SK-N-MC (cell line): ENCODE results near the gene PDE1A.

Experiments used
- DNase-seq: peaks from one replicate; pipeline ENCODE4 v3.0.0-alpha.2; 2011; ENCODE audit warnings: low read depth, low spot score
- H3K27ac ChIP-seq: fragments of 200-600 bp; sonication (generic); 2 replicates; pipeline ENCODE4 v1.5.1; 2016; ENCODE audit warnings: mixed run types
- H3K36me3 ChIP-seq: fragments of 200-600 bp; sonication (generic); 2 replicates; pipeline ENCODE4 v1.6.1; 2017; ENCODE audit warnings: antibody characterized with exemption, low read length, mixed read lengths; ENCODE audit not compliant: insufficient read depth
- H3K4me3 ChIP-seq: fragments of 200-600 bp; sonication (generic); 2 replicates; pipeline ENCODE4 v1.5.1; 2016
- H3K9ac ChIP-seq: fragments of 200-600 bp; sonication (generic); 2 replicates; pipeline ENCODE4 v1.8.0; 2017; ENCODE audit warnings: mixed run types, mixed read lengths; ENCODE audit not compliant: insufficient read length
- H3K9me3 ChIP-seq: fragments of 200-600 bp; sonication (generic); 2 replicates; pipeline ENCODE4 v1.6.1; 2017; ENCODE audit warnings: low read depth, mild to moderate bottlenecking, antibody characterized with exemption, low read length, moderate library complexity, mixed read lengths
- EZH2 ChIP-seq: fragments of 200-600 bp; sonication (generic); IDR thresholded peaks from one replicate; pipeline ENCODE4 v1.6.1; 2017; ENCODE audit warnings: antibody characterized with exemption
- FOXP2 ChIP-seq: optimal IDR thresholded peaks from 2 replicates; pipeline ENCODE3; 2011; ENCODE audit warnings: mild to moderate bottlenecking, moderate library complexity; ENCODE audit not compliant: insufficient read depth; ENCODE audit errors: extremely low read length, control extremely low read depth
- POLR2AphosphoS5 ChIP-seq: IDR thresholded peaks from 2 replicates; pipeline ENCODE4 v1.6.1; 2012; ENCODE audit warnings: mild to moderate bottlenecking, low read depth, low read length, borderline replicate concordance

Gene PDE1A

DNA sequence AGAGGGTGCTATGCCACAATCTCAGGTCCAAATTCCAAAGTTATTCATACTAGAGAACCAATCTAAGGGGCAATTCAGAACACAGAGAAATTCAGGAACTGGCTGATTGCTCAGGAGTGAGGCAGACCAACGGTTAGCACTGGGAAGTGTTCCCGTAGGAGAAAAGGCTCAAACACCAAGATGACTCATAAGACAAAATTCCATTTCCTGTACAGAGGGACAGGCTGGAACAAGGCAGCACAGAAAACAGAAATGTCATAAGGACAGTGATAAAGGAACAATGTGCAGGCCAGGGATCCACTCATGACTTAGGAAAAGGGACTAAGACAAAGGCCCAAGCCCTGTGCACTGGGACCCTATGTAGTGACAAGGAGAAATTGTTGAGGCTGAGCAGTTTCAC is 54.2 kb downstream of the PDE1A start:
- no peaks in the 10 kb centered on the region for H3K9me3 ChIP-seq

DNA sequence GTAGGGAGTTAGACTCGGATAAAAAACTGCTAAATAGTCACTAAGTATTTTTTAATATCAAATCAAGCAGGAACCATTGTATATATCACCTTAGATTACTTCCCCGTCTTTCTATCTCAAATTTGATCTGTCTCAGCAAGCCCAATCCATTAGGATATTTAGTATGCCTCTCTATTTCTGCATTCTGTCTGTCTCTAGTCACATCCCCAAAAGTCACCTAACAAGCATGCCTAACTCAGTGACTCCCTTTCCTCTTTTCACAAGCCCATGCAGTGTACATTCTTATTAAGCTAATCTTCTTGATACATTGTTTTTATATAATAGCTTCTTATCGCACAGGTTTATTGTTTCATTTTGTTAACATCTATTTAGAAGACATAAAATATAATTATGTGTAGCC is 57.8 kb downstream of the PDE1A start:
- no peak overlapping the region for H3K4me3 ChIP-seq
- DNase-seq, result no peak
- H3K27ac ChIP-seq, result no peak overlapping the region
- H3K9ac ChIP-seq, result no peak overlapping the region
- TF ChIP-seq FOXP2 (no peak), POLR2AphosphoS5 (no peak)
- H3K36me3 ChIP-seq, result no peaks in the 10 kb centered on the region
- no peaks in the 10 kb centered on the region for H3K9me3 ChIP-seq

More for the DNA sequence above, 54.2 kb downstream of the PDE1A start:
- no peak overlapping the region for H3K9ac ChIP-seq
- no peak for DNase-seq
- H3K36me3 ChIP-seq, result no peaks in the 10 kb centered on the region
- H3K27ac ChIP-seq, result no peak overlapping the region
- TF ChIP-seq POLR2AphosphoS5 (no peak), FOXP2 (no peak), EZH2 (no peak)
- H3K4me3 ChIP-seq, result no peak overlapping the region

DNA sequence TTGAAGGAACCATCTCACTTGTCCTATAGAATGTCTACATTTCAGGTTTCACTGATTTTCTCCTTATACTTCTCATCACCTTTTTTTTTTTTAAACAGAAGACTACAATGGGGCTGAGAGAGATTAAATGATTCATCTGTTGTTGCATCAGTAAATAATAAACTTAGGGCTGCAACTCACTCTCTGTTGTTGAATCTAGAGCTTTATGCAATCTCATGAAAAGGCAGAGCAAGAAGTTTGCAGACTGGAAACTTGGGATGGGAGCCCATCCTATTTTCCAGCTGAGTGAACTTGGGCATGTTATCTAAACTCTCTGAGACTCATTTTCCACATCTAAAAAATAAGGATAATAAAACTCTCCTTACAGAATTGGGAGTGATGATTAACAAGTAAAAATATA is 58.4 kb downstream of the PDE1A start:
- Histone ChIP-seq H3K27ac (no peak overlapping the region), H3K4me3 (no peak overlapping the region), H3K9ac (no peak overlapping the region), H3K9me3 (no peaks in the 10 kb centered on the region), H3K36me3 (no peaks in the 10 kb centered on the region)
- TF ChIP-seq FOXP2 (no peak), EZH2 (no peak), POLR2AphosphoS5 (no peak)
- DNase-seq, result no peak

DNA sequence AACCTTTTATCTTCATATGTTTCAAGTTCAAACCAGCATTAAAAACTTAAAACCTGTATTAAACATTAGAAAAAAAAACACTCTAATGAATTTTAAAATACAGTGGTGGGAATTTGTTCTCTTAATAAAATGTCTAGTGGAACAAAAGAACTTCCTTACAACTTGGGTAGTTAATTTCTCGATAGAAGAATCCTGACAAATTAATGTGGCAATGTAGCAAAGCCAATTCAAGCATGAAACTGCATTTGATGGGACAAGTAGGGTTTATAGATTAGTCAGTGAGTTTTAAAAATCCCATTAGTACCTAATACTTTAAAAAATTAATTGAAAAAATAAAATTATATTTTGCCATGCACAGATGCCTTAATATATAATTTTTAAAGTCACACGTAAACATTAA is 59.4 kb downstream of the PDE1A start:
- DNase-seq, result no peak
- Histone ChIP-seq H3K27ac (no peak overlapping the region), H3K36me3 (no peaks in the 10 kb centered on the region), H3K9ac (no peak overlapping the region), H3K4me3 (no peak overlapping the region), H3K9me3 (no peaks in the 10 kb centered on the region)
- no peak for TF ChIP-seq POLR2AphosphoS5
- no peak for TF ChIP-seq EZH2
- TF ChIP-seq FOXP2, result no peak

DNA sequence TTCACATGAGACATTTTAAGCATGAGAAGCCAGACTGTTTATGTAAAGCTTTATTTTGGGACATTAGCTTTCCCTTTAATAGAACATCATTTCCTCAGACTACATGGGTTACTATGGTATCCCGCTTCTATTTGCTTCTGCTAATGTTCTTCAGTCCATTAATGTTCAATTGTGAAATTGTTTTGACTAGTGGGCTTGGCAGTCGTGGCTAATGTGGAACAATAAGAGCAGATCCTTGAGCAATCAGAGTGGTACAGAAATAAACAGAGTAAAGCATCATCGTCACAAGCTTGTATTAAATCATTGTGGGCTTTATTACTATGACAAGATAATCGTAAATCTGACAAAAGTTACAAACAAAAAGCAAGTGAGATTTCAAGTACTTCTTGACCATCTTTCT is 60.2 kb downstream of the PDE1A start:
- Histone ChIP-seq H3K36me3 (no peaks in the 10 kb centered on the region), H3K27ac (no peak overlapping the region), H3K9me3 (no peaks in the 10 kb centered on the region), H3K4me3 (no peak overlapping the region), H3K9ac (no peak overlapping the region)
- TF ChIP-seq EZH2 (no peak), FOXP2 (no peak), POLR2AphosphoS5 (no peak)
- no peak for DNase-seq

DNA sequence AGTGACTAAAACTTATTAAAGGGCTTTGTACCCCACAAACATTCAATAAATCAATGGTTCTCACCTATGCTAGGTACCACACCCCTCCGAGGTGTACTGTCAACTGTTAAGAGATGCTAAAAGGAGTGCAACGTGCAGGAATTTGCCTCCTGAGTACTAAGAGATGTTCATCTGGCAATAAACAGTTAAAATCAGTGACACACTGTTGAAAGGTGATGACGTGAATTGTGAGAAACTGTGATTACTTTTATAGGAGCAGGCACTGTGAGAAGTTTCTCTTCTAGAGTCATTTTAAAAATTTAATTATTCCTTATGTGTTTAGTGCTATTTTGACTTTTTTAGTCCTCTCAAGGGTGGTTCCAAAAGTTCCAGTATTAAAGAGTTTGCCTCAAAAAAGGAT is 61.0 kb downstream of the PDE1A start:
- no peak overlapping the region for H3K9ac ChIP-seq
- H3K36me3 ChIP-seq, result no peaks in the 10 kb centered on the region
- no peak overlapping the region for H3K4me3 ChIP-seq
- no peak for TF ChIP-seq POLR2AphosphoS5
- TF ChIP-seq FOXP2, result no peak
- TF ChIP-seq EZH2, result no peak
- H3K9me3 ChIP-seq, result no peaks in the 10 kb centered on the region
- no peak overlapping the region for H3K27ac ChIP-seq
- no peak for DNase-seq

DNA sequence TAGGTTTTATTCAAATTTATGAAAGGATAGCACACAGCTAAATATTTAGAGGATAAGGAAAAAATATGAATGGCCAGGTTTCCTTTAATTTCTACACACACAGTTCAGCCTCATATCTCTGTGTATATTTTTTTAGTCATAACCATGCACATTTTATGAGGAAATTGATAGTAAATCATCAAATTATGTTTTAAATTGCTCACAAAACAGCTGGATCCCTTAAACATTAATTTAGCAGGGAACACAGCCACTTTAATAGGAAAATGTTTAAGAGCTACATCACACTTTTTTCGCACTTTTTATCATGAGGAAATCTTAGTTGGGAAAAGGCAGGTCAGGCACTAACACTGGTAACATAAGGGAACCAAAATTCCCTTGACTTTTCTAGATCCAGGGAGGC is 65.4 kb downstream of the PDE1A start:
- Histone ChIP-seq H3K27ac (no peak overlapping the region), H3K4me3 (no peak overlapping the region), H3K9ac (no peak overlapping the region), H3K36me3 (no peaks in the 10 kb centered on the region), H3K9me3 (no peaks in the 10 kb centered on the region)
- TF ChIP-seq EZH2 (no peak), FOXP2 (no peak), POLR2AphosphoS5 (no peak)
- DNase-seq, result no peak

DNA sequence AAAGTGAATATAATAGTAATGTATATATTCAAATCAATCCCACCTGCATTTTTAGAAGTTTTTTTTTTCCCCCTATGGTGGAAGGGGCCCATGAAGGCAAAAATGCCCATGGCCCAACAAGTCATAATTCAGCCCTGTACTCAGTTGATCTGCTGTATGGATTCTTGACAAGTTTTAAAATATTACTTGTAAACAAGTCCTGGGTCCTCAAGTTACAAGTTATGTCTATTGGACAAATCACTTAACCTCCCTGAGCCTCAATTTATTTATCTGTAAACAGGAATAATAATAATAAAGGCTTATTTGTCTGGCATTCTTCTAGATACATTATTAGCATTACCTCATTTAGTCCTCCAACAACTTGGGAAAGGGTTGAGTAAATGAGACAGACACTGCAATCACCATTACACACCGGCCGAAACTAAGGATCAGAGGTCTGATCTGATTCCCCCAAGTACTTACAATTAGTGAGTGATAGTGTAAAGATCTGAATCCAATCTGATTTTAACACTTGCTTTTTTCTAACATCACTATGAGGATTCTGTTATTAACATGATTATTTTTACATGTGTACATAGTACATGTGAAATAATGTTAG is 66.1 kb downstream of the PDE1A start:
- Histone ChIP-seq H3K9me3 (no peaks in the 10 kb centered on the region), H3K9ac (no peak overlapping the region), H3K27ac (no peak overlapping the region), H3K36me3 (no peaks in the 10 kb centered on the region), H3K4me3 (no peak overlapping the region)
- DNase-seq, result no peak
- TF ChIP-seq POLR2AphosphoS5, result no peak
- TF ChIP-seq FOXP2, result no peak
- TF ChIP-seq EZH2, result no peak

DNA sequence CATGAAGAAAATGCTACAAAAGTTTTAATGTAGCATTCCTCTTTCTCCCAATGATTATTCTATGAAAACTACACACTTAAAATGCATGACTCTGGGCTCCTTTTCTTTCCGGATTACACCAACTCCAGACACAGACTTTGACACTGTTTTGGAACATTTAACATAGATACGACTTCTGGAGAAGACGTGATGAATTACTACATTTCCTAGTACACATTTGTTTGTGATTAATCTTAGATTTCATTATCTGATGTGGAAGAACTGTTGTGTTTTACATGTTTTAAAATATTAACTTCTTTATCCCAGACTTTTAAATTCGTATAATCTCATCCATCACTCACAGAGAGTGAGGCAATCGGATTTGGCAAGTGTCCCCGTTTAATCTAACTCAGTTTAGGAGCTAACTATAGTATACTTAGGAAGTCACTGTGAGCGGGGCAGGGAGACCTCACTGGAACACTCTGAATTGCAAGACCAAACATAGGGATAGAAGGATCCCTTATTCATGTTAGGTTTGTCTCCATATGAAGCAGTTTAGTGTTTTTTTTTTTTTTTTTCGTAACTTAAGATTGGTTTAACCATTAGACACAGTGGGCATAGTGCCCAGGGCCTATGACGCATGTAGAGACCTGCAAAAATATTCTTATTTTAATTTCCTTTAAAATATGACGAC is 66.7 kb downstream of the PDE1A start:
- DNase-seq, result peak; percentile 35
- TF ChIP-seq EZH2, result no peak
- TF ChIP-seq FOXP2, result no peak
- no peak for TF ChIP-seq POLR2AphosphoS5
- H3K4me3 ChIP-seq, result peak overlapping the region; percentile 33
- H3K9me3 ChIP-seq, result no peaks in the 10 kb centered on the region
- H3K9ac ChIP-seq, result no peak overlapping the region
- no peaks in the 10 kb centered on the region for H3K36me3 ChIP-seq
- H3K27ac ChIP-seq, result peak overlapping the region; percentile 67; the same call in 1 of the 2 replicates
